ENCODE measurements around the gene RXYLT1. TPM values are rescaled to one million over a fixed set of nuclear protein-coding genes. Genes with fewer than 3 reads are reported as not detected.

Gene RXYLT1
- total and polyA plus RNA-seq, 2 of the 8 experiments (the other 6 are each of a cell fraction or from before 2014, with no cell fraction given), result 3.8 to 10.9 TPM

- TF ChIP-seq ZNF274 (IDR thresholded peaks at IDR 0.05; ENCODE audit: borderline replicate concordance, extremely low read depth, low read length), result no peak
- TF ChIP-seq KDM1A (IDR thresholded peaks at IDR 0.05; ENCODE audit: borderline replicate concordance, low read length), result 0 out of 2 replicates have a peak, but pooled peaks have one; percentile 28
- TF ChIP-seq RNF2 (IDR thresholded peaks at IDR 0.05; ENCODE audit: borderline replicate concordance, low read depth, low read length, missing control alignments, poor library complexity, severe bottlenecking), result no peak
- peak; percentile 89; the same call in 1 of the 2 replicates for TF ChIP-seq RBBP5 (IDR thresholded peaks at IDR 0.05; ENCODE audit: borderline replicate concordance, low read depth, low read length)
- TF ChIP-seq POLR2A (IDR thresholded peaks at IDR 0.05; ENCODE audit: control extremely low read depth in 1 of 2, low read depth in 2 of 2, low read length in 2 of 2), result peak in 1 of 2 experiments; percentile 97; a peak in 2 of 3 replicates
- TF ChIP-seq MAFK (IDR thresholded peaks at IDR 0.05; ENCODE audit: low read depth, low read length), result no peak
- TF ChIP-seq JUND (IDR thresholded peaks at IDR 0.05; ENCODE audit: low read length), result no peak
- TF ChIP-seq ATF2 (IDR thresholded peaks at IDR 0.05; ENCODE audit: low read length), result no peak
- peak; percentile 73 to 94; a peak in 2 of 4 replicates for TF ChIP-seq SIN3A (conservative IDR thresholded peaks at IDR 0.05 in 1 of 2, IDR thresholded peaks at IDR 0.05 in 1 of 2; ENCODE audit: low read depth in 1 of 2, low read length in 2 of 2)
- TF ChIP-seq CHD1 (IDR thresholded peaks at IDR 0.05; ENCODE audit: low read depth, low read length), result no peak
- peak; percentile 89 for TF ChIP-seq POLR2AphosphoS5 (IDR thresholded peaks at IDR 0.05; ENCODE audit: low read depth, low read length)
- TF ChIP-seq BRCA1 (IDR thresholded peaks at IDR 0.05; ENCODE audit: low read depth, low read length), result no peak
- no peak for TF ChIP-seq NANOG (IDR thresholded peaks at IDR 0.05; ENCODE audit: insufficient read depth, low read depth, low read length, poor library complexity, severe bottlenecking)
- TF ChIP-seq SP2 (IDR thresholded peaks at IDR 0.05; ENCODE audit: low read length), result no peak
- TF ChIP-seq EGR1 (IDR thresholded peaks at IDR 0.05; ENCODE audit: borderline replicate concordance, low read depth, low read length), result no peak
- TF ChIP-seq BCL11A (IDR thresholded peaks at IDR 0.05; ENCODE audit: low read depth in 2 of 2, low read length in 2 of 2), result no peak
- no peak for TF ChIP-seq GTF2F1 (IDR thresholded peaks at IDR 0.05; ENCODE audit: borderline replicate concordance, low read depth, low read length)
- peak; percentile 66 for TF ChIP-seq SAP30 (IDR thresholded peaks at IDR 0.05; ENCODE audit: insufficient read depth, insufficient replicate concordance, low read length)
- peak; percentile 83 to 84; a peak in 1 of 4 replicates for TF ChIP-seq HDAC2 (IDR thresholded peaks at IDR 0.05; ENCODE audit: borderline replicate concordance in 1 of 2, low read depth in 2 of 2, low read length in 2 of 2)
Observed at GRCh38 chr12:63779498-63780481, at the start of gene RXYLT1 (continued).
